ENCODE data around the gene HRCT1. TPM values are rescaled to one million over a fixed set of nuclear protein-coding genes. Genes with fewer than 3 reads are reported as not detected.

The HRCT1 gene
- total RNA-seq, 4 donors from 2014 or later, result 9.1 to 32.6 (median 17.2) TPM

DNA sequence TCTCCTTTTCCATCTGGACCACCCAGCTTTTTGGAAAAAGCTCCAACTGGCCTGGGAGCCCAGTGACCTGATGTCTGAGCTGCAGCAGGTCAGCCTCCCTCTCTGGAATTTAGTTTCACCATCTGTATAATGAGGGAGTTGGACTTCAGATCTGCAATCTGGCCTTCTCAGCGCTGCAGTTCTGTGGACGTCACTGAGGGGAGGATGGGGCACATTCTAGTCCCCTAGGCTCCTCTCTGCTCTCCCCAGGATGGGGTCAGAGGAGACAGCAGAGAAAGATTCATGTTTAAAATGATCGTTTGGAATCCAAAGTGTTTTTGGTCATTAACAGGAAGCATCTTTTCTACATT, 46.0 kb upstream of the HRCT1 start:
- H3K4me1 ChIP-seq, result no peaks in the 10 kb centered on the region
- no peak for TF ChIP-seq POLR2A (IDR thresholded peaks at IDR 0.05)
- TF ChIP-seq, protein P1, sequence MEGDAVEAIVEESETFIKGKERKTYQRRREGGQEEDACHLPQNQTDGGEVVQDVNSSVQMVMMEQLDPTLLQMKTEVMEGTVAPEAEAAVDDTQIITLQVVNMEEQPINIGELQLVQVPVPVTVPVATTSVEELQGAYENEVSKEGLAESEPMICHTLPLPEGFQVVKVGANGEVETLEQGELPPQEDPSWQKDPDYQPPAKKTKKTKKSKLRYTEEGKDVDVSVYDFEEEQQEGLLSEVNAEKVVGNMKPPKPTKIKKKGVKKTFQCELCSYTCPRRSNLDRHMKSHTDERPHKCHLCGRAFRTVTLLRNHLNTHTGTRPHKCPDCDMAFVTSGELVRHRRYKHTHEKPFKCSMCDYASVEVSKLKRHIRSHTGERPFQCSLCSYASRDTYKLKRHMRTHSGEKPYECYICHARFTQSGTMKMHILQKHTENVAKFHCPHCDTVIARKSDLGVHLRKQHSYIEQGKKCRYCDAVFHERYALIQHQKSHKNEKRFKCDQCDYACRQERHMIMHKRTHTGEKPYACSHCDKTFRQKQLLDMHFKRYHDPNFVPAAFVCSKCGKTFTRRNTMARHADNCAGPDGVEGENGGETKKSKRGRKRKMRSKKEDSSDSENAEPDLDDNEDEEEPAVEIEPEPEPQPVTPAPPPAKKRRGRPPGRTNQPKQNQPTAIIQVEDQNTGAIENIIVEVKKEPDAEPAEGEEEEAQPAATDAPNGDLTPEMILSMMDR (IDR thresholded peaks at IDR 0.05), result no peak
- no peak for DNase-seq
- no peaks in the 10 kb centered on the region for H3K9me3 ChIP-seq
- no peaks in the 10 kb centered on the region for H3K27me3 ChIP-seq
- H3K27ac ChIP-seq, result no peak overlapping the region
- no peaks in the 10 kb centered on the region for H3K36me3 ChIP-seq
- H3K4me3 ChIP-seq, result no peak overlapping the region

DNA sequence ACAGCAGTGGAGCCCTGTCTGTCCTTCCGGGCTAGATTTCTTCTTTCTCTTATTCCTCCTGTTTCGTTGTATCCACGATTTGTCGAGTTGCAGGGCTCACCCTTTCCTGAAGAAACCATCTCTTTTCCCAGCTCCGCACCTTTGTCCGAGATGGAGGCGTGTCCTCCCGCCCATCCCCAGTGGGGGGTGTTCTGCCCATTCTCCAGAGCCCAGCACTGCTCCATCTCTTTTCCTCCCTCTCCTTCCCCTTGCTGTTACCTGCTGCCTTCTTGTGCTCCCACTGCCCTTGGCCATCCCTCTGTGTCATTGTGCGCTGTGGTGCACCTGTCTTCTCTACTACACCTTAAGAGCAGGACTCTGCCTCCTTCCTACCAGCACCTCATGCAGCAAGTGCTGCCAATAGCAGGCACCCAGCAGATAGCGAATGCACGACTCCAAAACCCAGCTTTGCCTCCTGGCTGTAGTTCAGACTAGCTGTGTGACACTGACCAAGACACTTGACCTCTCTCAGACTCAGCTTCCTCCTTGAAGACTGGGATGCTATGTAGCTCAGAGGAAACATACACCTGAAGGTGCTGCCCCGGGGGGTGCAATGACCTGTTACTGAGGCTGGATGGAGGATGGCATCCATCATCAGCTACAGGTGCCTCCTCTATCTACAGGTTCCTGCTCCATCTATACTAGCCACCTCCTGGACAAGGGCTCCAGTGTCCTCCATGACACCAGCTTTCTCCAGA, 44.7 kb upstream of the HRCT1 start:
- no peaks in the 10 kb centered on the region for H3K27me3 ChIP-seq
- TF ChIP-seq POLR2A (IDR thresholded peaks at IDR 0.05), result no peak
- TF ChIP-seq, protein P1 (IDR thresholded peaks at IDR 0.05), result no peak
- no peaks in the 10 kb centered on the region for H3K9me3 ChIP-seq
- DNase-seq, result no peak
- no peak overlapping the region for H3K27ac ChIP-seq
- H3K36me3 ChIP-seq, result no peaks in the 10 kb centered on the region
- H3K4me1 ChIP-seq, result no peaks in the 10 kb centered on the region
- H3K4me3 ChIP-seq, result no peak overlapping the region

DNA sequence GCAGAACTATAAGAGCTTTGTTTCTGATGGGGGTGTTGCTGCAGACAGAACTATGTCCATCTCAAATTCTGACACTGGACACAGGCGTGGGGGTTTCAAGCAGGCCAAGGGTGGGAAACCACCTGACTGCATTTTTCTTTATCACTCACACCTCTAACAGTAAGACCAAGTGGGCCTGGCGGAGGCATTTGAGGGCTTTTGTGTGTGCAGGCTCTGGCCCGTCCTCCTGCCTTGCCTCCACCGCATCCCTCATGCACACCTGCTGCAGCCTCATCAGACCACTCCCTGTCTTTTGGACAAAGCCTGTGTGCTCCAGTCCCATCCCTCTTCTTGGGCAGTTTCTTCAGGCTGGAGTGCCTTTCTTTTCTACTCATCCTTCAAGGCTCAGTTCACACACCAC, 43.7 kb upstream of the HRCT1 start:
- no peak for DNase-seq
- TF ChIP-seq, protein P1 (IDR thresholded peaks at IDR 0.05), result no peak
- TF ChIP-seq POLR2A (IDR thresholded peaks at IDR 0.05), result no peak
- no peaks in the 10 kb centered on the region for H3K9me3 ChIP-seq
- H3K27ac ChIP-seq, result no peak overlapping the region
- no peaks in the 10 kb centered on the region for H3K4me1 ChIP-seq
- no peaks in the 10 kb centered on the region for H3K27me3 ChIP-seq
- no peak overlapping the region for H3K4me3 ChIP-seq
- H3K36me3 ChIP-seq, result no peaks in the 10 kb centered on the region

DNA sequence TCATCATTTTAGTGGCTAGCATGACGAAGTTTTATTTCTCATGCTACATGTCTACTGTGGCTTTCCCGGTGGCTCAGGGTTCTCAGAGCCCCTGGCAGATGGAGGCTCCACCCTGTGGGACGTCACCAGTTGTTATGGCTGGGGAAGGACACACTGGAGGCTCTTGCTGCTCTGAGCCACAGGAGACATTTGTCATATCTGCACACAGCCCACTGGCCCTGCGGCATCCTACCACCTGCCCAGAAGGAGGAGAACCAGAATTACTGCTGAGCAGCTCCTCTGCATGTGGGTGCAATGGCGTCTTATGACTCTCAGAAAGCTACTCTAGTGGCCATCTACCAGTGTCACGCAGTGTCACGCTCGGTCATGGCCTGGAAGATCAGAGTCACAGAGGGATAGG, 42.4 kb upstream of the HRCT1 start:
- no peaks in the 10 kb centered on the region for H3K36me3 ChIP-seq
- DNase-seq, result no peak
- no peaks in the 10 kb centered on the region for H3K4me1 ChIP-seq
- H3K9me3 ChIP-seq, result no peaks in the 10 kb centered on the region
- no peak overlapping the region for H3K27ac ChIP-seq
- TF ChIP-seq POLR2A (IDR thresholded peaks at IDR 0.05), result no peak
- TF ChIP-seq, protein P1 (IDR thresholded peaks at IDR 0.05), result no peak
- H3K4me3 ChIP-seq, result no peak overlapping the region
- H3K27me3 ChIP-seq, result no peaks in the 10 kb centered on the region

DNA sequence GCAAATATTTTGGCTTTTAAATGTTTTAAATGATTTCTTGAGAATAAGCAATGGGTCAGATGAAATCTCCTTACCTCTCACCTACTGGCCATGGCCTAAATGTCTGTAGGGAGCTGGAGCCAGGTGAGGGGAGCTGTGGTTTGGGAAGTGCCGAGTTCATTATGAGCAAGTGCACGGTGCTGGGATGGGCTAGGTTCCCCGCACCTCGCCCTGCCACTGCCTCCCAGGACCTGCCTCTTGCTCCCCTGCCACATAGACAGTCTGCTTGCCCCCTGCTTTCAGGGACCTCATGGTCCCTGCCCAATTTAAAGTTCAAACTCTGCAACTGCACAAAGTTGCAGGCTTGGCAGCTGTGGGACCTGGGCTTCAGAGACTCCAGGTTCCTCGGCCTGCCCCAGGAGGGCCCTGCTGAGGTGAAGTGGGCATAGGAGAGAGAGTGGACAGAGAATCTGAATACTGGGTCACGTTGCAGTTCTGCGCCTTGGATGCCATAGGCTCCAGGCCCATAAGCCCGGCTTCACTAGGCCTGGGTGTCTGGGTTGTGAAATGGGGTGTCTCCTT, 41.2 kb upstream of the HRCT1 start:
- Histone ChIP-seq H3K27ac (no peak overlapping the region), H3K36me3 (no peaks in the 10 kb centered on the region), H3K27me3 (no peaks in the 10 kb centered on the region), H3K4me3 (no peak overlapping the region), H3K9me3 (no peaks in the 10 kb centered on the region), H3K4me1 (no peaks in the 10 kb centered on the region)
- TF ChIP-seq, protein P1 (IDR thresholded peaks at IDR 0.05), result no peak
- no peak for TF ChIP-seq POLR2A (IDR thresholded peaks at IDR 0.05)
- no peak for DNase-seq

All from Peyer's patch (tissue), 4 donors.